Measurements from ENCODE around the gene ATXN1. TPM values are rescaled to one million over a fixed set of nuclear protein-coding genes. Genes with fewer than 3 reads are reported as not detected.
A peak's percentile ranks its signal among the peaks of the same experiment; 100 is the strongest.

ATXN1 gene
- total RNA-seq, 1 experiment from 2014 or later = 19.7 TPM

- BruUV-seq (replicated peaks) = no TSS peak
- Mint-ChIP-seq H3K36me3 (ENCODE audit: insufficient read depth, unreplicated experiment) (peaks cover 28% of the 10 kb centered on the region), H3K9me3 (ENCODE audit: low read depth, unreplicated experiment) (no peaks in the 10 kb centered on the region), H3K4me3 (ENCODE audit: low read depth, unreplicated experiment) (no peak overlapping the region), H3K27me3 (ENCODE audit: unreplicated experiment) (no peaks in the 10 kb centered on the region), H3K27ac (ENCODE audit: unreplicated experiment) (no peak overlapping the region), H3K4me1 (ENCODE audit: low read depth, unreplicated experiment) (peaks cover 19% of the 10 kb centered on the region)
- no peak for DNase-seq
- CTCF ChIA-PET = no interaction called here
- no peak for TF ChIP-seq CTCF (IDR thresholded peaks at IDR 0.05; ENCODE audit: unreplicated experiment)
- intact Hi-C loops (cut with micrococcal nuclease; ENCODE audit: unreplicated experiment) = loop anchor here (5.0 kb wide), 1 partner anchor 77 kb away; no protein-coding TSS in a partner anchor
These were observed 4.0 kb upstream of the ATXN1 start for GRCh38 chr6:16765235-16765634.

- no peak for DNase-seq
- Mint-ChIP-seq H3K27ac (ENCODE audit: unreplicated experiment) (no peak overlapping the region), H3K36me3 (ENCODE audit: insufficient read depth, unreplicated experiment) (peaks cover 37% of the 10 kb centered on the region), H3K27me3 (ENCODE audit: unreplicated experiment) (no peaks in the 10 kb centered on the region), H3K4me1 (ENCODE audit: low read depth, unreplicated experiment) (peaks cover 11% of the 10 kb centered on the region), H3K9me3 (ENCODE audit: low read depth, unreplicated experiment) (no peaks in the 10 kb centered on the region), H3K4me3 (ENCODE audit: low read depth, unreplicated experiment) (no peak overlapping the region)
- BruUV-seq (replicated peaks) = no TSS peak
- CTCF ChIA-PET = interaction anchor here (0.6 to 2.0 kb wide), 4 partner anchors 50 to 322 kb away, joined by 3 to 16 read pairs (median 3); no protein-coding TSS in a partner anchor
- intact Hi-C loops (cut with micrococcal nuclease; ENCODE audit: unreplicated experiment) = loop anchor here (1.0 to 5.0 kb wide), 4 partner anchors 187 to 322 kb away; no protein-coding TSS in a partner anchor
- no peak for TF ChIP-seq CTCF (IDR thresholded peaks at IDR 0.05; ENCODE audit: unreplicated experiment)
These were observed 3.1 kb upstream of the ATXN1 start for GRCh38 chr6:16764188-16764950.

GRCh38 chr6:16762550-16763477 lies 1.6 kb upstream of the ATXN1 start:
- CTCF ChIA-PET = interaction anchor here (0.6 to 2.0 kb wide), 17 partner anchors 18 to 586 kb away, joined by 3 to 16 read pairs (median 3); no protein-coding TSS in a partner anchor
- TF ChIP-seq CTCF (IDR thresholded peaks at IDR 0.05; ENCODE audit: unreplicated experiment) = peak; percentile 33
- H3K9me3 Mint-ChIP-seq (ENCODE audit: low read depth, unreplicated experiment) = no peaks in the 10 kb centered on the region
- intact Hi-C loops (cut with micrococcal nuclease; ENCODE audit: unreplicated experiment) = loop anchor here (1.0 to 5.0 kb wide), 4 partner anchors 50 to 431 kb away; no protein-coding TSS in a partner anchor
- peaks cover 12% of the 10 kb centered on the region for H3K4me1 Mint-ChIP-seq (ENCODE audit: low read depth, unreplicated experiment)
- peaks cover 40% of the 10 kb centered on the region for H3K36me3 Mint-ChIP-seq (ENCODE audit: insufficient read depth, unreplicated experiment)
- DNase-seq = peak; percentile 34
- no peaks in the 10 kb centered on the region for H3K27me3 Mint-ChIP-seq (ENCODE audit: unreplicated experiment)
- peak overlapping the region; percentile 83 for H3K4me3 Mint-ChIP-seq (ENCODE audit: low read depth, unreplicated experiment)
- BruUV-seq (replicated peaks) = TSS peak; percentile 45
- H3K27ac Mint-ChIP-seq (ENCODE audit: unreplicated experiment) = peak overlapping the region; percentile 85

- intact Hi-C loops (cut with micrococcal nuclease; ENCODE audit: unreplicated experiment) = loop anchor here (2.0 to 5.0 kb wide), 3 partner anchors 49 to 250 kb away; no protein-coding TSS in a partner anchor
- CTCF ChIA-PET = interaction anchor here (0.7 to 1.2 kb wide), 5 partner anchors 10 to 325 kb away, joined by 3 to 5 read pairs (median 3); no protein-coding TSS in a partner anchor
- DNase-seq = peak; percentile 21
- peaks cover 12% of the 10 kb centered on the region for H3K4me1 Mint-ChIP-seq (ENCODE audit: low read depth, unreplicated experiment)
- no peak for TF ChIP-seq CTCF (IDR thresholded peaks at IDR 0.05; ENCODE audit: unreplicated experiment)
- H3K27me3 Mint-ChIP-seq (ENCODE audit: unreplicated experiment) = no peaks in the 10 kb centered on the region
- H3K9me3 Mint-ChIP-seq (ENCODE audit: low read depth, unreplicated experiment) = no peaks in the 10 kb centered on the region
- peaks cover 40% of the 10 kb centered on the region for H3K36me3 Mint-ChIP-seq (ENCODE audit: insufficient read depth, unreplicated experiment)
- peak overlapping the region; percentile 83 for H3K4me3 Mint-ChIP-seq (ENCODE audit: low read depth, unreplicated experiment)
- BruUV-seq (replicated peaks) = no TSS peak
- H3K27ac Mint-ChIP-seq (ENCODE audit: unreplicated experiment) = peak overlapping the region; percentile 85
These were observed 949 bp upstream of the ATXN1 start for GRCh38 chr6:16762268-16762549.

All from Calu3 (cell line).